KMS-11 (cell line): ENCODE data around the gene ST3GAL5.

Experiments used
- H2AFZ ChIP-seq: fragments of 200-600 bp; sonication (generic); 2 replicates; pipeline ENCODE4 v1.6.1; 2016; ENCODE audit warnings: antibody characterized with exemption, mixed run types, low read depth
- H3K27ac ChIP-seq: fragments of 200-600 bp; sonication (generic); 2 replicates; pipeline ENCODE4 v1.6.1; 2016; ENCODE audit warnings: mild to moderate bottlenecking, mixed run types
- H3K27me3 ChIP-seq: fragments of 200-600 bp; sonication (generic); 2 replicates; pipeline ENCODE4 v1.6.1; 2017; ENCODE audit warnings: mild to moderate bottlenecking, low read depth, mixed run types, moderate library complexity; ENCODE audit not compliant: insufficient read depth
- H3K36me3 ChIP-seq: fragments of 200-600 bp; sonication (generic); 2 replicates; pipeline ENCODE4 v1.6.1; 2017; ENCODE audit warnings: mild to moderate bottlenecking, mixed run types; ENCODE audit not compliant: insufficient read depth
- H3K4me1 ChIP-seq: fragments of 200-600 bp; sonication (generic); 2 replicates; pipeline ENCODE4 v1.6.1; 2016; ENCODE audit warnings: mild to moderate bottlenecking, low read depth, mixed run types; ENCODE audit not compliant: poor library complexity, severe bottlenecking
- H3K4me2 ChIP-seq: fragments of 200-600 bp; sonication (generic); 2 replicates; pipeline ENCODE4 v1.7.0; 2016; ENCODE audit warnings: mild to moderate bottlenecking, mixed run types
- H3K4me3 ChIP-seq: fragments of 200-600 bp; sonication (generic); IDR thresholded peaks from 2 replicates; pipeline ENCODE4 v1.6.1; 2017; ENCODE audit warnings: low read depth, low read length, mixed read lengths; ENCODE audit not compliant: insufficient read depth
- H3K79me2 ChIP-seq: fragments of 200-600 bp; sonication (generic); 2 replicates; pipeline ENCODE4 v1.6.1; 2016; ENCODE audit warnings: low read depth, mixed run types; ENCODE audit not compliant: insufficient read depth
- H3K9ac ChIP-seq: fragments of 200-600 bp; sonication (generic); 2 replicates; pipeline ENCODE4 v1.6.1; 2016; ENCODE audit warnings: mild to moderate bottlenecking, mixed run types
- H4K20me1 ChIP-seq: fragments of 200-600 bp; sonication (generic); 2 replicates; pipeline ENCODE4 v1.6.1; 2016; ENCODE audit warnings: mild to moderate bottlenecking, mixed run types; ENCODE audit not compliant: insufficient read depth
- CTCF ChIP-seq: fragments of 200-600 bp; sonication (generic); conservative IDR thresholded peaks from 2 replicates; pipeline ENCODE4 v1.6.1; 2017; ENCODE audit warnings: low read depth, mild to moderate bottlenecking, antibody characterized with exemption, low read length, moderate library complexity, mixed read lengths

ST3GAL5 gene

DNA sequence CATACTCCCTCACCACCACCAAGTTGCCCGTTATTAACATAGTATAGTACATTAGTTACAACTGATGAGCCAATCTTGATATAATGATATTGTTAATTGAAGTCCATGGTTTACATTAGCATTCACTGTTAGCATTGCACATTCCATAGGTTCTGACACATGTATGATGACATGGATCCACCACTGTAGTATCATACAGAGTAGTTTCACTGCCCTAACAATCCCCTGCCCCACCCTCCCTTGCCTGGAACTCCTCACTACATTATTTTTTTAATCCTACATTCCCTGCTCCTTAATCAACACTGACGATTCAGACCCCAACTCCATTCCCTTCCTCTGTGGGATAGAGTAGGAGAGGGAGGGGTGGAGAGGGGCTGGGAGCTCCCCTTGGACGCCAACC, 20.2 kb upstream of the ST3GAL5 start:
- Histone ChIP-seq H3K36me3 (no peaks in the 10 kb centered on the region), H3K4me1 (peaks cover 11% of the 10 kb centered on the region), H3K27ac (no peak overlapping the region), H3K4me3 (no peak overlapping the region), H3K4me2 (no peak overlapping the region), H3K9ac (no peak overlapping the region), H2AFZ (no peak overlapping the region), H3K79me2 (no peaks in the 10 kb centered on the region), H4K20me1 (no peaks in the 10 kb centered on the region), H3K27me3 (no peaks in the 10 kb centered on the region)
- TF ChIP-seq CTCF: no peak

DNA sequence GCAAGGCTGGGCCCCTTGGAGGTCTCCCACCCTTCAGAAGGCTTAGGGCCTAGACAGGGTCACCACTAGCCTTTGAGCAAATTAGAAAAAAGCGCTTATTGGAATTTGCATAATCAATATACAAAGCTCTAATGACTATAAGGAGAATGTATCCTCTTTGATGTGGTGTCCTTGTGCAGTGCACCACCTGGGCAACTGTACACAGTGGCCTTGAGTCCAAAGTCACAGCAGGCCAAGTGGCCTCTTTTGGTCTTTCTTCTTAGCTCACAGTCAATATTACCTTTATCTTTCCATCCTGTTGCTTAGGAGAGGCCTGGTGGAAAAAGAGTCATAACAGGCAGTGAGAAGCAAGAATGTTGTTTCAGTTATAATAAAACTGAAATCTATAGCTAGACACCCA, 19.7 kb upstream of the ST3GAL5 start:
- no peak overlapping the region for H3K4me3 ChIP-seq
- no peaks in the 10 kb centered on the region for H3K27me3 ChIP-seq
- no peak overlapping the region for H3K4me2 ChIP-seq
- no peaks in the 10 kb centered on the region for H4K20me1 ChIP-seq
- no peak overlapping the region for H3K27ac ChIP-seq
- no peak overlapping the region for H2AFZ ChIP-seq
- H3K79me2 ChIP-seq: no peaks in the 10 kb centered on the region
- TF ChIP-seq CTCF: no peak
- H3K9ac ChIP-seq: no peak overlapping the region
- peaks cover 11% of the 10 kb centered on the region for H3K4me1 ChIP-seq
- no peaks in the 10 kb centered on the region for H3K36me3 ChIP-seq

DNA sequence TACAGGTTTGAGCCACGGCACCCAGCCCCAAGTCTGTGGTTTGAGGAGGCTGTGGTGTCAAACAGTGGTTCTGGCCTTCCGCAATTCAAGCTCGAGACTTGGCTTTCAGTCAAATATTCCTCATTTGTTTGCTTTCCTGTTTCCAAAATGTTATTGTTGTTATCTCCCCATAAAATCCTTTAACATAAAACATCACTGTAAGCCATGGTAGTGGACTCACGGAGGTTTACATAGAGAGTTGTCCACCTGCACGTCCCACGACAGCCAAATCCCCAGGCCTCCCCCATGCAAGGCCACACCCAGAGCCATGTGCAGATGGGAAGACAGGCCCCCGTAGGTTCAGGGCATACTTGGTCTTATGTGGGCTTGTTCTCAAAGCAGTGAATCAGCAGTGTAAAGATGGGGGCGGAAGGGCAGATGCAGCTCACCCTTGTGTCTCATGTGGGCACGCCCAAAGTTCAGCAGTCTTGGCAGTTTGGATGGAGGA, 18.9 kb upstream of the ST3GAL5 start:
- Histone ChIP-seq H3K4me1 (peaks cover 11% of the 10 kb centered on the region), H3K27ac (no peak overlapping the region), H2AFZ (no peak overlapping the region), H3K4me3 (no peak overlapping the region), H3K79me2 (no peaks in the 10 kb centered on the region), H3K4me2 (no peak overlapping the region), H4K20me1 (no peaks in the 10 kb centered on the region), H3K27me3 (no peaks in the 10 kb centered on the region), H3K9ac (no peak overlapping the region), H3K36me3 (no peaks in the 10 kb centered on the region)
- no peak for TF ChIP-seq CTCF

DNA sequence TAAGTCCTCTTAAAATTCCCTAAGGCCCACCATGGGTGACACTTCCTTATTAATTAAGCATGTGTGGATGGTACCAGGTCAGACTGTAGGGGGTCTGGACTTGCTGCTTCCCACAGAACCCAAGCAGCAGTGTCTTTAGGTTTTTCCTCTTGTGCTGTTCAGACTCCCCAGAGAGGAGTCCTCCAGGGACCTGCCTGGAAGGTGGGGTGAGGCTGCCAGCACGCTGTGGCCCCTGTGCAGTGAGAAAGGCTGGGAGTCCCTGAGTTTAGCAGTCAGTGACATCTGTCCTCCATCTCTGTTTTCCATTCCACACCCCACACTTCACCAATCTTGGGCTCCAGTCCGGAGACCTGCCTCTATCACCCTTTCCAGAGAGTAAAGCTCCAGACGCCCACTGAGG, 18.0 kb upstream of the ST3GAL5 start:
- Histone ChIP-seq H3K4me2 (no peak overlapping the region), H3K4me1 (peaks cover 11% of the 10 kb centered on the region), H3K79me2 (no peaks in the 10 kb centered on the region), H3K36me3 (no peaks in the 10 kb centered on the region), H4K20me1 (no peaks in the 10 kb centered on the region), H3K27ac (no peak overlapping the region), H3K27me3 (no peaks in the 10 kb centered on the region), H2AFZ (no peak overlapping the region), H3K4me3 (no peak overlapping the region), H3K9ac (no peak overlapping the region)
- no peak for TF ChIP-seq CTCF
